Measurements from ENCODE around the gene ERC2. TPM values are rescaled to one million over a fixed set of nuclear protein-coding genes. Genes with fewer than 3 reads are reported as not detected.

The ERC2 gene
- total RNA-seq, 1 donor: 0.36 TPM

DNA sequence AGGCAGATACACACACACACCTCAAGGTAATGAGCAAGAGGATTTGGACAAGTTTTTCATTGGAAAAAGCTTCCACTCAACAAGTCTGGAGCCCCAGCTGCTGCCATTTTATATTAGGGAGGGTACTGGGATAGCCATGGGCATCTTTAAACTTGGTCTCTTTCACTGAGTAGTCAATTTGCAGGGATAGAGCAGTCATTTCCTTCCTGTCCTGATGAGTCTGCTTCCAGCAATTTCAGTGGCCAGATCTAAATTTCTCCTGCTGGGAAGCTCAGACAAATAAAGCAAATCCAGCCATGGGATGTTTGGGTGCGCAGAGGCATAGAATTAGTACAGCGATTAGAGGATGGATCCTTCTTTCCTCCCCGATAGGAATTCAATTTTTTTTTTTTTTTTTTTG lies 874 bp upstream of the ERC2 start:
- H3K4me3 ChIP-seq (ENCODE audit: insufficient read depth, low read length): no peak overlapping the region
- no peaks in the 10 kb centered on the region for H4K20me1 ChIP-seq (ENCODE audit: insufficient read depth, low read length)
- H3K4me2 ChIP-seq (ENCODE audit: insufficient read depth, low read length): no peak overlapping the region
- TF ChIP-seq, protein P1, sequence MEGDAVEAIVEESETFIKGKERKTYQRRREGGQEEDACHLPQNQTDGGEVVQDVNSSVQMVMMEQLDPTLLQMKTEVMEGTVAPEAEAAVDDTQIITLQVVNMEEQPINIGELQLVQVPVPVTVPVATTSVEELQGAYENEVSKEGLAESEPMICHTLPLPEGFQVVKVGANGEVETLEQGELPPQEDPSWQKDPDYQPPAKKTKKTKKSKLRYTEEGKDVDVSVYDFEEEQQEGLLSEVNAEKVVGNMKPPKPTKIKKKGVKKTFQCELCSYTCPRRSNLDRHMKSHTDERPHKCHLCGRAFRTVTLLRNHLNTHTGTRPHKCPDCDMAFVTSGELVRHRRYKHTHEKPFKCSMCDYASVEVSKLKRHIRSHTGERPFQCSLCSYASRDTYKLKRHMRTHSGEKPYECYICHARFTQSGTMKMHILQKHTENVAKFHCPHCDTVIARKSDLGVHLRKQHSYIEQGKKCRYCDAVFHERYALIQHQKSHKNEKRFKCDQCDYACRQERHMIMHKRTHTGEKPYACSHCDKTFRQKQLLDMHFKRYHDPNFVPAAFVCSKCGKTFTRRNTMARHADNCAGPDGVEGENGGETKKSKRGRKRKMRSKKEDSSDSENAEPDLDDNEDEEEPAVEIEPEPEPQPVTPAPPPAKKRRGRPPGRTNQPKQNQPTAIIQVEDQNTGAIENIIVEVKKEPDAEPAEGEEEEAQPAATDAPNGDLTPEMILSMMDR (IDR thresholded peaks at IDR 0.05; ENCODE audit: extremely low read depth, low read depth, low read length): no peak
- no peaks in the 10 kb centered on the region for H3K36me3 ChIP-seq (ENCODE audit: insufficient read depth, low read length)
- H3K4me1 ChIP-seq (ENCODE audit: insufficient read depth, low read length): no peaks in the 10 kb centered on the region
- H3K27ac ChIP-seq (ENCODE audit: low read depth, low read length): no peak overlapping the region
- H3K79me2 ChIP-seq (ENCODE audit: insufficient read depth, low read length): no peaks in the 10 kb centered on the region
- DNase-seq (ENCODE audit: insufficient read length, low spot score, missing footprints): no peak
- H3K9me3 ChIP-seq (ENCODE audit: low read depth, low read length): no peaks in the 10 kb centered on the region
- H2AFZ ChIP-seq (ENCODE audit: low read length): no peak overlapping the region
- H3K27me3 ChIP-seq (ENCODE audit: insufficient read depth, low read length): peaks cover 20% of the 10 kb centered on the region

- peak overlapping the region; percentile 57 for H3K4me3 ChIP-seq (ENCODE audit: insufficient read depth, low read length)
- H3K27me3 ChIP-seq (ENCODE audit: insufficient read depth, low read length): peaks cover 20% of the 10 kb centered on the region
- no peaks in the 10 kb centered on the region for H3K79me2 ChIP-seq (ENCODE audit: insufficient read depth, low read length)
- no peak overlapping the region for H3K27ac ChIP-seq (ENCODE audit: low read depth, low read length)
- H3K4me2 ChIP-seq (ENCODE audit: insufficient read depth, low read length): peak overlapping the region; percentile 66
- peak; percentile 76 for DNase-seq (ENCODE audit: insufficient read length, low spot score, missing footprints)
- H2AFZ ChIP-seq (ENCODE audit: low read length): no peak overlapping the region
- no peaks in the 10 kb centered on the region for H3K4me1 ChIP-seq (ENCODE audit: insufficient read depth, low read length)
- no peaks in the 10 kb centered on the region for H3K9me3 ChIP-seq (ENCODE audit: low read depth, low read length)
- H3K36me3 ChIP-seq (ENCODE audit: insufficient read depth, low read length): no peaks in the 10 kb centered on the region
- H4K20me1 ChIP-seq (ENCODE audit: insufficient read depth, low read length): no peaks in the 10 kb centered on the region
- TF ChIP-seq, protein P1 (IDR thresholded peaks at IDR 0.05; ENCODE audit: extremely low read depth, low read depth, low read length): no peak
Observed at GRCh38 chr3:56467801-56468183, 475 bp downstream of the ERC2 start.

- TF ChIP-seq, protein P1 (IDR thresholded peaks at IDR 0.05; ENCODE audit: extremely low read depth, low read depth, low read length): no peak
- no peak overlapping the region for H2AFZ ChIP-seq (ENCODE audit: low read length)
- H3K36me3 ChIP-seq (ENCODE audit: insufficient read depth, low read length): no peaks in the 10 kb centered on the region
- no peaks in the 10 kb centered on the region for H3K79me2 ChIP-seq (ENCODE audit: insufficient read depth, low read length)
- H3K4me1 ChIP-seq (ENCODE audit: insufficient read depth, low read length): no peaks in the 10 kb centered on the region
- H3K9me3 ChIP-seq (ENCODE audit: low read depth, low read length): no peaks in the 10 kb centered on the region
- peak; percentile 67 for DNase-seq (ENCODE audit: insufficient read length, low spot score, missing footprints)
- H3K27ac ChIP-seq (ENCODE audit: low read depth, low read length): no peak overlapping the region
- H3K27me3 ChIP-seq (ENCODE audit: insufficient read depth, low read length): peaks cover 20% of the 10 kb centered on the region
- no peaks in the 10 kb centered on the region for H4K20me1 ChIP-seq (ENCODE audit: insufficient read depth, low read length)
- peak overlapping the region; percentile 23 for H3K4me3 ChIP-seq (ENCODE audit: insufficient read depth, low read length)
- H3K4me2 ChIP-seq (ENCODE audit: insufficient read depth, low read length): peak overlapping the region; percentile 66
Observed at GRCh38 chr3:56467108-56467507, 1.2 kb downstream of the ERC2 start.

- no peaks in the 10 kb centered on the region for H3K9me3 ChIP-seq (ENCODE audit: low read depth, low read length)
- H2AFZ ChIP-seq (ENCODE audit: low read length): no peak overlapping the region
- H3K27me3 ChIP-seq (ENCODE audit: insufficient read depth, low read length): no peaks in the 10 kb centered on the region
- no peak overlapping the region for H3K27ac ChIP-seq (ENCODE audit: low read depth, low read length)
- H3K4me1 ChIP-seq (ENCODE audit: insufficient read depth, low read length): no peaks in the 10 kb centered on the region
- no peak for DNase-seq (ENCODE audit: insufficient read length, low spot score, missing footprints)
- no peaks in the 10 kb centered on the region for H3K36me3 ChIP-seq (ENCODE audit: insufficient read depth, low read length)
- H3K4me2 ChIP-seq (ENCODE audit: insufficient read depth, low read length): no peak overlapping the region
- H3K79me2 ChIP-seq (ENCODE audit: insufficient read depth, low read length): no peaks in the 10 kb centered on the region
- H3K4me3 ChIP-seq (ENCODE audit: insufficient read depth, low read length): no peak overlapping the region
- H4K20me1 ChIP-seq (ENCODE audit: insufficient read depth, low read length): no peaks in the 10 kb centered on the region
- TF ChIP-seq, protein P1 (IDR thresholded peaks at IDR 0.05; ENCODE audit: extremely low read depth, low read depth, low read length): no peak
Observed at GRCh38 chr3:56459719-56460118, 8.5 kb downstream of the ERC2 start.

Data from osteoblast (primary cell).